ENCODE results near the gene ABI3BP. TPM values are rescaled to one million over a fixed set of nuclear protein-coding genes. Genes with fewer than 3 reads are reported as not detected.

The ABI3BP gene
- total RNA-seq, 1 experiment from 2014 or later = 0.64 TPM

GRCh38 chr3:100941451-100941850, 51.8 kb downstream of the ABI3BP start:
- DNase-seq (ENCODE audit: low spot score) = no peak

- DNase-seq (ENCODE audit: low spot score) = no peak
Measured at GRCh38 chr3:100941041-100941440, 52.2 kb downstream of the ABI3BP start.

DNA sequence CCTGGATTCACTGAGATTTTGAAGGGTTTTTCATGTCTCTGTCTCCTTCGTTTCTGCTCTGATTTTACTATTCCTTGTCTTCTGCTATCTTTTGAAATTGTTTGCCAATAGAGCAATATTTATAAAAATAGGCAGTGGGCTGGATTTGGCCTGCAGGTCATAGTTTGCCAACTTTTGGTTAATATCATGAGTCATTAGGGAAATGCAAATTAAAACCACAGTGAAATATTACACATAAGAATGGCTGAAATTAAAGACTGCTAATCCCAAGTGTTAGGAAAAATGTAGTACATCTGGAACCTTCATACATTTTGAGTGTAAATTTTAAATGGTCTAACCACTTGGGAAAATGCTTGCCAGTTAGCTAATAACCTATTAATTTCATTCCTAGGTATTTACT, 56.3 kb downstream of the ABI3BP start:
- no peak for DNase-seq (ENCODE audit: low spot score)

- no peak for DNase-seq (ENCODE audit: low spot score)
Measured at GRCh38 chr3:100932491-100932890, 60.7 kb downstream of the ABI3BP start.

GRCh38 chr3:100928638-100929428, 64.4 kb downstream of the ABI3BP start:
- no peak for DNase-seq (ENCODE audit: low spot score)

DNA sequence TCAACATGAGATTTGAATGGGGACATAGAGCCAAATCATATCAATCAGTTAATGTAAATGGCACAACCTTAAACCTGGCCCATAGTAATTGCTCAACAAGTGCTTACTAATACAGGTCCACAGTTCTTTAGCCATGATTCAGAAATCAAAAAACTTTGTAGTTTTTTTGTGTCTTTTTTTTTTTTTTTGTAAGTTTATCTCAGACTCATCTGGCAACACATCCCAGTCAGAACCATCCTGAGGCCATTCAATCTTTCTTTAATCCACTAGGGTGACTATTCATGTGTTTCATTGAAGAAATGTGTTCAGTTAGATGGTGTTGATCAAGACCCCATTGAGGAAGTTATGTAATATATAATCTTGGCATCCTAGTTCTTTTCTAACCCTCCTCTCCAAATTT, 65.4 kb downstream of the ABI3BP start:
- no peak for DNase-seq (ENCODE audit: low spot score)

GRCh38 chr3:100915706-100916495, 77.3 kb downstream of the ABI3BP start:
- DNase-seq (ENCODE audit: low spot score) = no peak

DNA sequence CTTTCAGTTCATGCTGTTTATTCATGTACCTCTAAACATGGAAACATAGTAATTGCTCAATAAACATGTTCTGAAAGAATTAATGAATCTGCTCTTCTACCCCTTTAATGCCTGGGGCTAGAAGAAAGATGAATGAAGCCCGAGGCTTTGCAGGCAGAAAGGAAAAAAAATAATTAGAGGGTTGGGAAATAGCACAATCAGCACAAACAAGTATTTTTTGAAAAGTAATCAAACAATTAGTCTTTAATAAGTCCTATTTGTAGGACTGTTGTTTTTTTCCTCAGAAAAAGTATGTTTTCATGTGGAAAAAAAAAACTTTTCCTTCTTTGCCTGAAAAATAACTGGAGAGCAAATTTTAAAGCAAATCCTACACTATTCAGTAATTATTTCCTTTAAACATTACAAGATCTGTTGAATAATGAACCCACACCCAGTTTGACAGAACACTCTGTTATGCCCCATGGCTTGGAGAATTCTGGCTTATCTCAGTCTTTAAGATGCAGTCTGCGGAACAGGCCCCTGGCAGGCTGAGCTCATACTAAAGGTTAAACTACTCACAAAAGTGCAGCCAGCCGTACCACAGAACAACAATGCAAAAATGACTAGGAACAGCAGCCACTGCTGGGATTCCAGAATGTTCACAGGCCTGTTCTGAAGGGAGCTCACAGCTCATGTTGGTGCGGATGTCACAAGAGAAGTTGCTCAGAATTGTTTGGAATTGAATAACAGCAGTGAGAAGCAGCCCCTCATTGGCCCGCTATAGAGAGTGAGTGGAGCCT, 79.2 kb downstream of the ABI3BP start:
- no peak for DNase-seq (ENCODE audit: low spot score)

DNA sequence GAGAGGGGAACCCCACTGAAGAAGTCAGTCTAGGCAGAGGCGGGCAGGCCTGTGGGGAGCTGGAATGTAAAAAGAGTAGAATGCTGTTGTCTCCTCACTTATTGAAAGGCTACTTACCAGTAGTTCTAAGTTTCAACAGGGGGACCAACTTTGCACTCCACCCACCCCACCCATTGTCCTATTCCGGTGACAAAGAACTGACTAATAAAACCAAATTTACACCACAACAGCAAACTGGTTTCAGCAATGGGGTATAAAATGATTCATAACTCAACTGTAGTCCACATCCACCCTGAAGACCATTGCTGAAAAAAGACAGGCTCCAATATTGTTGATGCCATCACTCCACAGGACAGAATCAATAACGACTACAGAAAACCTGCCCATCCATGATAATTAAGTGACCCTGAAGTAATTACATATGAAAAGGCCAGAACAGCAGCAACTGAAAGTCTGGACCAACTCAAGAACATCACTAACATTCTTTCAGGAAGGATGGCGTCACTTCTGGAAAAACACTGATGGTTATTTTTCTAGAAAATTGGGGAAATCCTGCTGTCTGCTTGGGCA, 80.2 kb downstream of the ABI3BP start:
- DNase-seq (ENCODE audit: low spot score) = no peak

GRCh38 chr3:100912571-100912970, 80.7 kb downstream of the ABI3BP start:
- no peak for DNase-seq (ENCODE audit: low spot score)

DNA sequence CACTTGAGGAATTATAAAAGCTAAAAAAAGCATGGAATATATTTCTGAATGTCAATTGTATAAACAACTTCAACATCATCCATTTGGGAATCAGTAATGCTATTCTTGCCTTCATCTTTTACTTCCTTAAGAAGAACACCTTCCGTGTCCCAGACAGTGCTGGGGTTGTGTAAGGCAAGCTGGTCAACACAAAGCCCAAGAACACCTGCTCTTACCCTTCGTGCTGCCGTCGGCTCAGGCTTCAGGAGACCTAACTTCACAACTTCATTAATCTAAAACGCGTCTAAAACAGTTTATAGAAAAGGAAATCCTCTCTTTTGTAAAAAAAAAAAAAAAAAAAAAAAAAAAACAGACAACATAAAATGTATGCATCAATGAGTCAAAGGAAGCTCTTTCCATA, 81.3 kb downstream of the ABI3BP start:
- no peak for DNase-seq (ENCODE audit: low spot score)

DNA sequence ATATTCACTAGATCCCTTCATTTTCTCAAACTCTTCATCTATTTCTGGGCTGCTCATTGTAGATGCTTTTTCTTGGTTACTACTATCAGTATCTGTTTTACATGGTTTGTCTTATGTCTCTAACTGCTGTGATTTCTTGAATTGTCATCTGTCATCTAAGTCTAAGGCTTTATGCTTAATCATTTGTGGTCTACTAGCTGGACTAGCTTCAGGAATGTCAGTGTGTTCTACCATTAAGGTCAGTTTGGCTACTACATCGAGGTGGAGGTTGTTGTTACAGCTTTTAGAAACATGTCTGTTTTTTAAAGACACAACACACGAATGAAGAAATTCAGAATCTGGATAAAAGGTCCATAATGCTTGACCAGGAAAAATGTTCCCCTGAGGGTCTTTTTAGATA, 82.2 kb downstream of the ABI3BP start:
- DNase-seq (ENCODE audit: low spot score) = no peak

DNA sequence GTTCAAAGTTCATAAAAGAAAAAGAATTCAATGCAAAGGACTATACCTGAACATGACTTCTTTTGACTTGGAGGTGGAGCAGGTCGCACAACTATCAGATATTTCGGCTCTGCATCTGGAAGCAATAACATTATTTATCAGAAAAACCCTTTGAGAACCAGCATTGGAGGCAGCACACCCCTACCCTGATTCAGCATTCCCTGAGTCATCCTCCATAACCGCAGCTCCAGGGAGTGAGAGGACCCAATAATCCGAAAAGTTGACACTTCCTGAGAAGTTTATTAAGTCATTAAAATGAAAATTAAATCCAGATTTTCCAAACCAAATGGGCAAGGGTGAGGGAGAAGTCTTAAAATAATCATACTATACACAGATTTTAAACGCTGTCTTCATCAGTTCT, 90.6 kb downstream of the ABI3BP start:
- DNase-seq (ENCODE audit: low spot score) = no peak

- DNase-seq (ENCODE audit: low spot score) = no peak
Measured at GRCh38 chr3:100900671-100901335, 92.4 kb downstream of the ABI3BP start.

GRCh38 chr3:100899440-100900091, 93.7 kb downstream of the ABI3BP start:
- no peak for DNase-seq (ENCODE audit: low spot score)

DNA sequence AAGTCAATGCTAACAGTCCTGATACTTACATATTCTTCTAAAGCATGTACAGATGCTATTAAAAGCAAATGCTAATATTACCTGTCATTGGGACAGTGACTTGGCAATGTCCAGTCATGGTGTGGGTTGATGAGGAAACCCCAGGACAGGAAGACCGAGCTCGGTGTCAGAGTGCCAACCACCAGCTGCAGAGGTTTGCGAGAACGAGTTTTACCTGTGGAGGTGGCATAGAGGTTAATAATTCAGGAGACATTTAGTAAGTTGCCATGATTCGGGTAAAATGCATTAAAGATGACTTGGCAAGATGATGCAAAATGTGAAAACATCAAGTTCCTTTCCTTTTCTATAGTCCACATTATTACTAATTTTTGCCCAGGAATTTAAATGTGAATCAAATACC, 94.5 kb downstream of the ABI3BP start:
- no peak for DNase-seq (ENCODE audit: low spot score)

DNA sequence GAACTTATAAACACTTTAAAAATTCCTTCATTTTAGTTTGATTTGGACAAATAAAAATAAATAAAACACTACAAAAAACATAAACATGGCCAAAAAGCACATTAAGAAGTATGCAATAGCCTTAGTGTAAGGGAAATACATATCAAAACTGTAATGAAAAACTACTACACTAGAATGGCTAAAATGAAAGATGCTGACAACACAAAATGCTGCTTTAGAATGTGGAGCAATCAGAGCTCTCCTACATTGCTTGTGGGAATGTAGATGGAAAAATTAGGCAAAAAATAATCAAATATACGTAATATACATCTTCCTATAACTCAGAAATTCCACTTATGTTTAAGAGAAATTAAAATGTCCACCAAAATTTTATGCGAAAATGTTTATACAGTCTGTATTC, 96.2 kb downstream of the ABI3BP start:
- no peak for DNase-seq (ENCODE audit: low spot score)

- DNase-seq (ENCODE audit: low spot score) = peak; percentile 23
Measured at GRCh38 chr3:100893590-100893989, 99.6 kb downstream of the ABI3BP start.

- no peak for DNase-seq (ENCODE audit: low spot score)
Measured at GRCh38 chr3:100893108-100893507, 100.1 kb downstream of the ABI3BP start.

DNA sequence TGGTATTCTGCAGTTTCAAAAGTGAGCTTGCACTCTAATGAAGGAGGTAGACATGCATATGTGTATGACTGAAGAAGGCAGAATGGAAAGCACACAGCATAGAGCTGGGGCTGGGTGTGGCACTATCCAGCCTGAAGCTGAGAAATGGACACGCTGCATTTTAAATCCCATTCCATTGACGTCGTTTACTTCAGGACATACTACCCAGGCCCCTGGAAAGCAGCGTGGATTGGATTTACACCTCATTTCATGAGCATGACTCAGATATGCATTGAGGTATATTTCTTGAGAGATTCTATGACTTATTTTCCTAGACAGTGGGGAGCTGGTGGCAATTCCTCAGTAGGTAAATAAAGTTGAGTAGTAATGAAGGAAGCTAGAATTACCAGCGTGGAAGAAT, 101.4 kb downstream of the ABI3BP start:
- no peak for DNase-seq (ENCODE audit: low spot score)

- DNase-seq (ENCODE audit: low spot score) = peak; percentile 39
Measured at GRCh38 chr3:100891033-100891432, 102.2 kb downstream of the ABI3BP start.

Measured in H4 (cell line).